ENCODE measurements around the gene SP2.

SP2 gene

DNA sequence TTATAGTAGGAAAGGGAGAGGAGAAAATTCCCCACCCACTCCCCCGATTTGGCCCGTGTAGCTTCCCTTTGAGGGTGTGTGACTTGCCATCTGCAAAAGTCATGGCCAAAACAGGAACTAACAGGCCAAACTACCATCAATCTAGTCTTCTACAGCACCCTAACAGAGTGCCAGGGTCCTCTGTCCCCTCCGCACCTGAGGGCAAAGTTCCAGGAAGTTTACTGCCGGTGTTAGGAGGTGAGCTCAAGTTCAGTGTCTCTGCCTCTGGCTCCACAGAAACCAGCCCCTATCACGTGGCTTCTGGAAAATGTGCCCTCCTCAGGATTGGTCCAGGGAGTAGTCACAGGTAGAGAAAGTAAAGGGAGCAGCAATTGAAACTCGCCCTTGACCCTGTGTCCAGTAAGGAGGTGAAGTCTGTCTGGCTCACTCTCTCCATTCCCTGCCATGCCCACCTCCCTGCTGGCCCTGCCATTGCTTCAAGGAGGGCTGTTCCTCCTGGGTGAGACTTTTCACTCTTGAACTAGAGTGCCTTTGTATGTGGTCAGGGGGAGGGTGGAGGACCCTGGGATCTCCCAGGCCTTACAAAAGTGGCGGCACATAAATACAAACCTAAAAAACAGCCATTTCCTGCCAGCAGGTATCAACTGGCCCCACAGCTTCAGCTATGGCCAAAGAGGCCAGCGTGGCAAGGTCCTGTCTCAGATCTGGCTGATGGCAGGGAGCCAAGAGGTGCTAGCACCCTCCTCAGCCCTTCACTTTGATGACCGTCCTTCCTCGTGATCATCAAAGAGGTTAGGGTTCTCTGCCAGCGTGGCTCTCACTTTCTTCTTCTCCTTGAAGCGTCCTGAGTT lies 56.4 kb downstream of the SP2 start:
- DNase-seq = no peak

DNA sequence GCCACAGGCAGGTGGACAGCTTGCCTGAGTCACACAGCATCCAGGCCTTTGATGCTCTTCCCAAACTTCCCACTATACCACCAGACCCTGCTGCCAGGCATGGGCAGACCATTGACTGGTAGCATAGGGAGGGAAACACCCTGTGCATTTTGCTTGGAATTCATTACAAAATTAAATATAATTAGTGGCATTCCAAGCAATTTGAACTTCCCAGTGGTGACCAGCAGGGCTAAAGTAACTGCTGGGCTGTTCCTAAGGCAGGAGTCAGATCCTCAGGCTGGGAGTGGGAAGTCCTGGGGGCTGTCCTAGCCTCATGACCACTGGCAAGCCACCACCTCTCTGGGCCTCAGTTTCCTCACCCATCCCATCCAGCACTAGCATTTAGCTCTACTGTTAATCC lies 57.9 kb downstream of the SP2 start:
- DNase-seq = no peak

DNA sequence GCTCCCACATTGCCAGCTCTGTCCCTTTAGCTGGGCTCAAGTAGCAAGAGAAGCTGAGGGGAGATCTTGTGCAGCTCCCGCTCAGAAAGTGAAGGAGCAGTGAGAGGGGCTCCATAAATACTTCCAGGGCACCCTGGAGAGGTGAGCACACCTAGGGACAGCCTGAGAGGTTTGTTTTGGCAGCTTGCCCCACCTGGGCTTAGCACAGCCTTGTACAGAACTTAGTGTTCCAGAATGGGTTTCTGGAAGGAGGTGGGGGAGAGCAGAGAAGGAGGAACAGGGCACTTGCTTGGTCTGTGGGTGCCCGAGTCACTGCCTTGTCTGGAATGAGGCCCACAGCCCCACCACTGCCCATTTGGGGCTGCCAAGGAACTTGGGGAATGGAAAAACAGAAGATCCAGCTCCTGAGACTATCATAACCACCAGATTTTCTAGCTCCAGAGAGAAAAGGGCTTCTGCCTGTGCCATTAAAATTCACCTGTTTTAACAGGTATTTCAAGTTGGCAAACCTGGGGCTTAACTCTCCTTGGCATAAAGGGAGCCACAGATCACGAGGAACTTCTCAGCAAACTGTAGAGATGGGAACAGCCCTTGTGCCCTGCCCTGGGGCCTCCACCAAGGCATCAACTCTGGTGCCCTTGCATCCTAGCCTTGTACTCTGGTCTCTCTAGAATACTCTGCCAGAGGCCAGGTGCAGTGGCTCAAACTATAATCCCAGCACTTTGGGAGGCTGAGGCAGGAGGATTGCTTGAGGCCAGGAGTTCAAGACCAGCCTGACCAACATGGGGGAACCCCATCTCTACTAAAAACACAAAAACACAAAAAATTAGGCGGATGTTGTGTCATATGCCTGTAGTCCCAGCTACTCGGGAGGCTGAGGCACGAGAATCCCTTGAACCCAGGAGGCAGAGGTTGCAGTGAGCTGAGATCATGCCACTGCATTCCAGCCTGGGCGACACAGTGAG lies 59.7 kb downstream of the SP2 start:
- DNase-seq = no peak

DNA sequence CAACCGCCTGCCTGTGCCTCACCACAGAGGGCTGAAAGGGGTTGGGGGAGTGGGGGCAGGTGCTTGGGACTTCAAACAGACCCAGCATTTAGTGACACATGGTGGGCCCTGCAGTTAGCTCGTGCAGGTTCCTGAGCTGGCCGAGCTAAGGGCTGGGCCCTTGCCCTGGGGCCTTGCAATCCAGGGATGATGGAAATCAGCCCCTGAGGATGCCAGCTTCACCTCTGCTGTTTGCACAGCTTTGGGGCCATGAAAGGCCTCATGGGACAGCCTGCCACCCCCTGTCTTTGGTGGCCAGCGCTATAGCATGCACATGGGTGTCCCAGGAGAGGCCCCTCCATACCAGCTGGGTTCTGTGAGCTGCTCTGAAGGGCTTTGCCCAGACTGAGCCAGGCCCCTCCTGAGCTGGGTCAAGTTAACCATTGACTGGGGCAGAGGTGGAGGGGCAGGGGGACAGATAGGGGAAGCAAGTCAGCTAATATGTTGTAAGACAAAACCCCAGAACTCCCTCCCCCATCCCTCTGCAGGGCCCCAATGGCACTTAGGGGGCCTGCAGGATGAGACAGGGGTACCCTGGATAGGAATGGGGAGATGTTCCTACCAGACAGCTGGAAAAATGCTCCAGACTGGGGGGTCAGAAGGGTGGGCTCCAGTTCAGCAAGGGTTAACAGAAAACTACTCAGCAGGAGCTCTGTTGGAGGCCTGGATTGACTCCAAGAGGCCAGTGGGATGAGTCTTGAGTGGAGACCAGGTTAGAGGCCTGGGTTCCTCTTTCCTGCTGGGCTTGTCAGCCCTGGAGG lies 61.0 kb downstream of the SP2 start:
- no peak for DNase-seq

DNA sequence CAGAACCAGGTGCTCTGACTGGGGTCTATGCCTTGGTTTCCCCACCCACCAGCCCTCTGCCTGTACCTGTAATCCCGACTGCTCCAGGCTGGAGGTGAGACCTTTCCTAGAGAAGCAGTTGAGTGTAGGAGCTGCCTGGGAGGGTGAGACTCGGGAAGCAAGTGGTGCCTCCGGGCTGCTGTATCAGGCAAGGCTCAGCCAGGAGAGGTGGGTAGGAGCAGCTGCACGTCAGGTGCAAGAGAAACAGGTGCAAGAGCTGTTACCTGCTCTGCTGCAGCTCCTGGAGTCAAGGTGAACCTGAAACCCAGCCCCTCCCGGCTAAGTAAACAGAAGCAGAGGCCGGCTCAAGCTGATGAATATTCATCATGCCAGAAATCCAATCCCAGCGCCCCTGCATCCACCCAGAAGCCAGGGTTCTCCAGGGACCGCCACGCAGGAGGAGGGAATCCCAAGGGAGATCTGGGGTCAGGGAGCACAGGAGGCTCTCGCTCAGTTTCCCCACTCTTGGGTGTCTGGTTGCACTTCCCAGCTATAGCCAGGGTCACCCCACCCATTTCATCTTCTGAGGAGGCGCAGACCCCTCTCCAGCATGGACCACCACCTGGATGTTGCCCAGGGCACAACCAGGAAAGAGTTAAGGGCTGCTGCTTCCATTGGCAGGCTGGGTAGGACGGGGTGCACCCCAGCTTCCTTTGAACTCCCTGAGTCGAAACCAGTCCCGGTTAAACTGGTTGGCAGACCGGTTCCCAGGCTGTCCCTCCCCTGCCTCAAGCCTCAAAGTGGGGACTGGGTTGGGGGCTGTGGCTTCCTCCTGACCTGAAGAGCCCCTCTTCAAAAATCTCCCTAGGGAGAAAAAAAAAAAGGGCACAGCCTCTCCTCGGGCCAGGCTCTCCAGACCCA lies 61.8 kb downstream of the SP2 start, which contains the start of gene PRR15L:
Gene PRR15L (minus strand): TSS at position 293 of the 900 bp plus-strand sequence. CDS start 4,649 bp downstream, outside the sequence.
- DNase-seq = no peak

DNA sequence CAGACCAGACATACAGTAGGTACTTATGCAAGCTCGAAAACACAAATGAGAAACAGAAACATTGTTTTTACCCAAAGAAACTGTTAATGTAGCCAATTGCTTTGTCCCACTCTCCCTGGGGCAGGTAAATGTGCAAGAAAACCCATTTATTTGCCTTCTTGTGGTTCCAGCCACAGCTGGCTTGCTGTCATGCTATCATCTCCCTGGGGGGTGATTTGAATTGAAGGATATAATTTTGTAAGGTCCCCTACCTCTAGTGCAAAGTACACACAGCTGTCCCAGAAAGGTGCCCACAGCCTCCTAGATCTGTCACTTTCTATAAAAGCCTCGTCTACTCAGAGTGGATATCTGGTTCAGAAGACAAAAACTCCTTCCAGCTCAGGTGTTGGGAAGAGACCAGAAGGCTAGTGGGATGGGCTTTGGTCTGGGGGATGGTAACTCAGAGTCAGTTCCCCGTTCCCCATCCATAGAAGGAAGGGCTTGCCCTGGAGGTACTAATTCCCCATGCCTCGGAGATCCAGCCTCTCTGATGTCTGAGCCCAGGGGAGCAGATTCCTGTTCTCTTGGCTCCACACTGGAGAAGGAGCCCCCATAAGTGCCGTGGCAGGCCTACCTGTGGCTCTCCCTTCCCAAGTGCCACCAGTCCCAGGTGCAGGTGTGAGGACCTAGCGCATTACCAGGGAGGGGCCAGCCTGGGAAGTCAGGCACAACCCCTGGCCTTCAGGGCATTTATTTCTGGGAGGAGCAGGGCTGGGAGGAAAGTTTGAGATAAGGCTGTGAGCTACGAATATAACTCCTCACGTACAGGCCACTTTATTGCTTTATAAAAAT lies 64.0 kb downstream of the SP2 start:
- no peak for DNase-seq

DNA sequence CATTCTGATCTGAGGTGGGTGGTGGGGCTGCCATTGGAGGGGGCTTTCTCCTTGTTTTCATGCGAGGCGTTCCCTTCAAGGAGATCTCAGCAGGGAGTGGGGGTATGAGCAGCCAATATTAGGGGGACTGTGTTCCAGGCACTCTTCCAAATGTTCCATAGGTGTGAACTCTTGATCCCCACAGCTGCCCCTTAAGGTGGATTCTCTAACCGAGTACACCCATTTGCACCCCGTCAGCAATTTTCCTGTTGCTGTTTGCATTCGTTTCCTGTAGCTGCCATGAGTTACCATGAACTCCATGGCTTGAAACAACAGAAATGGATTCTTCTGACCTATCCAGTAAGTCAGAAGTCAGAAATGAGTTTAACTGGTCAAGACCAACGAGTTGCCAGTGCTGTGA lies 65.4 kb downstream of the SP2 start:
- DNase-seq = no peak

DNA sequence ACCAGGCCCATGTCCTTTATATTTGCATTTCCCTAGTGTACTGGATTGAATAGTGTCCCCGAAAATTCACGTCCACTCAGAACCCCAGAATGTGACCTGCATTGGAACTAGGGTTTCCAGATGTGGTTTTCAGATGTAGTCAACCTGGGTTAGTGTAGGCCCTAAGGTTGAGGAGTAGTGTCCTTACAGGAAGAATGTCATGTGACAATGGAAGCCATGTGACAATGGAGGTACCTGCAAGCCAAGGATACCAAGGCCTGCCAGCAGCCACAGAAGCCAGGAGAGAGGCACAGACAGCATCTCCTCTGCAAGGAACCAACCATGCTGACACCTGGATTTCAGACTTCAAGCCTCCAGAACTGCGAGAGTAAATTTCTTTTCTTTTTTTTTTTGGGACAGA lies 66.9 kb downstream of the SP2 start:
- no peak for DNase-seq

DNA sequence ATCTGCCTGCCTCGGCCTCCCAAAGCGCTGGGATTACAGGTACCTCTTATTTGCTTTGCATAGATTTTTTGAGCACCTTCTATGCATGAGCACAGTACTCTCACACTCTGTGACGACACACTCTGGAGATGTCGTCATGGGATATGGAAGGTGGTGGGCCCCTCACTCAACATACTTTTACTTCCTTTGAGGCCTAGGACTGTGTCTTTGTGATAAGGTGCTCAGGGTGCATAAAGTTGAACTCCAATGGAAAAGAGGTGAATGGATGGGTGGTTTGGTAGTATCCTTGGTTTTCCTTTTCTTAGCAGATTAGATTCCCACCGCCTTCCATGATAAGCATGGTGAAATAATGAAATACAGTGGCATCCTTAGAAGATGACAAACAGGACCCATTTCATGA lies 68.8 kb downstream of the SP2 start:
- DNase-seq = no peak

DNA sequence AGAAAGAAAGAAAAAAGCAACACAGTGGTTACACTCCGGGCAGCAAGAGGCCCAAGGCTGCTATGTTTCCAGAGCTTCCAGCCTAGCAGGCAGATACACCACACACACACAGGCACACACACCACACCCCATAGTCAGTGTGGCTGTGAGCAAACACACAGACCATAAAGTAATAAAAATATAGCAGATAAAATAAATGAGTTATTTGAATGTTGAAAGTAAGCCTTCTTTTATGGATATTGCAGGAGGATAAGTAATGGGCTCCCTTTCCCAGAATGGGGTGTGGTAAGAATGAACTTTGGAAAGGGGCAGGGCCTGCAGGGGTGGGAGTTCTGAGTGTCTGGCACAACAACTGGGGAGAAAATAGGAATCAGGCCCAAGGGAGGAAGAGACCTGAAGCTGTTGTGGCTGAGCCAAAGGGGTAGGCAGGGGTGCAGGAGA lies 70.1 kb downstream of the SP2 start:
- DNase-seq = no peak

DNA sequence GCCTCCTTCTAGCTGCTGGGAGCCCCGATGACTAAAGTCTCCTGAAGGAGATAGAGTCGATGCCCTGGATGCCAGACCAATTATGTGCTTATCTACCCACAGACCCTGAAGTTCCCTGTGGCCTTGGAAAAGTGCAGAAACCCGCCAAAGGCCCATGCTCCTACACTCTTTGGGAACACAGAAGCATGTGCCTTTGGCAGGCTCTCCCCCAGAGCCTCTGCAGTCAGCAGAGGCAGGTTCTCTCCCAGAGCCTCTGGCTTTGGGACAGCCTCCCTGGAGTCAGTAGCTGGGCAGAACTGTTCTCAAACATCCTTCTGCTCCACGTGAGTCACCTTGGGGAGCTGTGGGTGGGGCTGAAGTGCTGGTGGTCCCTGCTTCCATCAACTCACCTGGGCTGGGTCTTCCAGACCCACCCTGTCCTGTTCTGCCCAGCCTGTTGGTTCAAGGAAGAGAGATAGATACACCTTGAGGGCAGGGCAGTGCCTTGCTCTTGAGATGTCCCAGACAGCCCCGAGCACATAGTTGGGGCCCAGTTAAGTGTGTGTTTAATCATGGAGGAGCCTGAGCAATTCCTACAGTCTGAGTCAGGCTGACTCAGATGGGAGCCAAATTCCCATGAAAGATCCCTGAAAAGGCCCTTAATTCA lies 71.7 kb downstream of the SP2 start:
- no peak for DNase-seq

DNA sequence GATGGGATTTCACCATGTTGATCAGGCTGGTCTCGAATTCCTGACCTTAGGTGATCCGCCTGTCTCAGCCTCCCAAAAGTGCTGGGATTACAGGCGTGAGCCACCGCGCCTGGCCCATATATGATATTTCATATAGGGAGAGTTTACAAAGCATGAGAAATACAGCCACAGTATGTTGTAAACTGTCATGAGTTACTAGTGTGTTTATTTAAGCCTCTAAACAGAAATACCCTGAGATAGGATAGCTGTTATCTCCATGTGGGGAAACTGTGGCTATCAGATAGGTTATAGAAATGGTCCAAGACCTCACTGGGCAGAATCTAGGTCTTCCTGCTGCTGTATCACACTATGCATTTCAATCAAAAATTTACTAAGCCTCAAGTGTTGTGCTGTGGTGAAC lies 72.8 kb downstream of the SP2 start:
- DNase-seq = no peak

DNA sequence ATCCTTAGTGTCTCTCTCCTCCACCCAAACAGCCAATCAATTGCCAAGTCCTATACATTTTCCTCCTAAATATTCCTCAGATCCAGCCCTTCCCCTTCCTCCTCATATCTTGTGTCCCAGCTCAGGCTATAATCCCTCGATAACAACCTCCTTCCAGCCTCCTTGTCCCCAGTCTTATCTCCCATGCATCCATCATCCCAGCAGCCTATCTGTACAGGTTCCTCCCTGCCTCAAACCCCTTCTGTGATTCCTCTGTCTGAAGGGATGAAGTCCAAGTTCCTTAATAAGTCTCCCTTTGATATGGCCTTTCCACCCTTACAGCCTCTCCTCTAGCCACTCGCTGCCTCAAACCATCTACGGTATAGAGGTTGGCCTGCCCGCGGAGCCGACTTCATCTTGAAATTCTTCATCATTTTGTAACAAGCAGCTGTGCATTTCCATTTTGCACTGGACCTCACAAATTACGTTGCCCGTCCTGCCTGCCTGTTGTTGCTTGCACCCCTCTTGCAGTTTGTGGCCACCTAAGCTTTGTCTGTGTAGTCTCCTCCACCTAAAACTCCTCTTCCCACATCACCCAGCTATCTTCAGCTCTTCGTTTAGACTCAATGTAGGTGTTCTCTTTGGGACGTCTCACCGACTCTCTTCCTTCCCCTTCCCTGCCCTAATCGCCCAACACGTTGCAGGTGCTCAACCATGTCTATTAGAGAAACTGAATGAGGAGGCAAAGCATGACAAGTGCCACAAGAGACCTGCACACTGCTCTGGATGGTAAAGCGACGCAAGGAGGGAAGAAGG lies 74.1 kb downstream of the SP2 start:
- DNase-seq = no peak

DNA sequence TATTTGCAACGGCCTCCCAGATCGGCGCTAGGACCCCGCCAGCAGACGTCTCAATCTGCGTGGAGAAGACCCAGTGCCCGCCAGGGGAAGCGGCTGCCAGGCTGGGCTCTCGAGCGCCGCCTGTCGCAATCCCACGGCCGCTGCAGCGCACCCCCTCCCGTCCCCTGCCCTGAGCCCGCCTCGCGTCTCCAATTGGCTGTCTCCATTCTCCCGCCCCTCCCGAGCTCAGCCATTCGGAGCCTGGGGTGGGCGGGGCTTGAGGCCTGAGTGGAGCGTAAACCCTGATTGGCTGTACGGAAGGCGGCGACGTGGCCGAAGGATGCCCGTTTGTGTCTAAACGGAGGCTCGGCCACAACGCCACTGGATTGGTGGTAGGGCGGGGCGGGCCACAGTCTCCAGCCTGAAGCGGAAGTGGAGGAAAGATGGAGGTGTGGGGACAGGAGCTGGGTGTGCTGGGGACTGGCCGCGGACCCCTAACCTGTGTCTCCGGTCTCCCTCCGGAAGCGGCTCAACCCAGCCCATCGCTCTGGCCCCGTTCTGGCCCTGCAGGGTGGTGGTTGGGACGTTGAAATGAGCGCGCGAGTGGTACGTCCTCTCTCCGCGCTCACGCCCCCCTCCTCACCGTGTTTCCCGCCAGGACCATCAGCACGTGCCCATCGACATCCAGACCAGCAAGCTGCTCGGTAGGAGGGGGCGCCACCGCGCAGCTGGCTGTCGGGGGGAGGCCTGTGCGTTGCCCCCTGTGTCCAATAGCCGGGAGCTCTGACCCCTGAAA lies 74.9 kb downstream of the SP2 start, which contains the start of gene CDK5RAP3:
Gene CDK5RAP3 (plus strand): TSS at position 389 of the 775 bp plus-strand sequence. CDS start 34 bp downstream, at position 423.
- peak; percentile 98 for DNase-seq

DNA sequence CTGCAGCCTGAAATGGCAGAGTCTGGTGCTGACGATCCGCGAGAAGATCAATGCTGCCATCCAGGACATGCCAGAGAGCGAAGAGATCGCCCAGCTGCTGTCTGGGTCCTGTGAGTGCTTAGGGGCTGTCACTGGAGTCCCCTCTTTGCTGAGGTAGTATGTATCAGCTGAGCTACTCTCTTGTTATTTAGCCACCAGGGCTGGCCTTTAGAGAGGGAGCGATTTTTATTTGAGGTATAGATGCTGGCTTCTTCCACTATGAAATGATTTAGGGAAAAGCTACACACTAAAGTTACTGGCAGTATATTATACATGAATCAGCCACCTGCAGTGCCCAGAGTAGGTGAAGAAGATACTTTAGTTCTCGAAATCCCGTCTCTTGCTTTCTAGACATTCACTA lies 77.5 kb downstream of the SP2 start:
- no peak for DNase-seq

DNA sequence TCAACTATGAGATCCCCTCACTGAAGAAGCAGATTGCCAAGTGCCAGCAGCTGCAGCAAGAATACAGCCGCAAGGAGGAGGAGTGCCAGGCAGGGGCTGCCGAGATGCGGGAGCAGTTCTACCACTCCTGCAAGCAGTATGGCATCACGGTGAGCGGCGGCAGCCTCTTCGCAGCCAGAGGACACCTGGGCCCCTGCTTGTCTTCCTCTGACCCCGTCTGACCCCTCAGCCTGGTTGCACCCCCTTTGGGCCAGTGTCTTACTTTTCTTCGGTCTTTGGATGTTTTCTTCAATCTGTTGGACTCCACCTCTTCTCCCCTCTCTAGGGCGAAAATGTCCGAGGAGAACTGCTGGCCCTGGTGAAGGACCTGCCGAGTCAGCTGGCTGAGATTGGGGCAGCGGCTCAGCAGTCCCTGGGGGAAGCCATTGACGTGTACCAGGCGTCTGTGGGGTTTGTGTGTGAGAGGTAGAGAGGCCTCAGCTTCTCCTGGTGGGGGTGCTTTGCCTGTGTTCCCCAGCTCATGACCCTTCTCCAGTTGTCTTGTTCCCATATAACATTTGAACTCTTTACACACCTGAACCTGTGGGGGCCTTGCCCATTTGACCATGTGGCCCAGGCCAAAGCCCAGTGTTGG lies 79.3 kb downstream of the SP2 start:
- DNase-seq = no peak

DNA sequence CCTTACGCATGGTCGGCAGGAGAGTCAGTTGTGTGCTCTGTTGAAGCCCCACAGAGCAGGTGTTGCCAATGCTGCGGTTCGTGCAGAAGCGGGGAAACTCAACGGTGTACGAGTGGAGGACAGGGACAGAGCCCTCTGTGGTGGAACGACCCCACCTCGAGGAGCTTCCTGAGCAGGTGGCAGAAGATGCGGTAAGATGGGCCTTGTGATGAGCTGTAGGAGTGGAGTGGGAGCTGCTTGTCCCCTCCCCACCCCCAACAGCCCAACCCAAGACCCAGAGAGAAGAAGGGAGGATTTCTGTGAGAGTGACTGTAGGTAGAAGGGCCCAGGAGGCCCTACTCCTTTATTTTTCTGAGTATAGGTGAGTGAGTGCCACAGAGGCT lies 79.8 kb downstream of the SP2 start:
- no peak for DNase-seq

DNA sequence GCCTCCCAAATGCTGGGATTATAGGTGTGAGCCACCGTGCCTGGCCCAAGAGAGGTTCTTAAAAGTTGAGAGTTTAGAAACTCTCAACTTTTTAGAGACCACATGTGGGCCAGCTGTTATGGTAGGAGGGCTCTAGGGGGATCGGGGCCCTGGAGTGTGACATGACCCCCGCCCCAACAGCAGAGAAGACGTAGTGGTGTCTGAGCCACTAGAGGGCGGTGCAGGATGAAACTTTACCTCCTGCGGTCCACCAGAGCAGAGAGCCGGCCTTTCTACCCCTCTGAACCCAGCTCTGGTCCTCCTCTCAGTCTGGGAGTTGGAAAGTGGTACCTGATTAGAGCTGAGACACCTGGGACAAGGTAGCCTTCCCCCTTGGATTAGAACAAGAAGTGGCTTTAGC lies 82.3 kb downstream of the SP2 start:
- DNase-seq = peak; percentile 46
